Measurements from ENCODE around the gene ANAPC5.
A peak's percentile ranks its signal among the peaks of the same experiment; 100 is the strongest.

Gene ANAPC5

DNA sequence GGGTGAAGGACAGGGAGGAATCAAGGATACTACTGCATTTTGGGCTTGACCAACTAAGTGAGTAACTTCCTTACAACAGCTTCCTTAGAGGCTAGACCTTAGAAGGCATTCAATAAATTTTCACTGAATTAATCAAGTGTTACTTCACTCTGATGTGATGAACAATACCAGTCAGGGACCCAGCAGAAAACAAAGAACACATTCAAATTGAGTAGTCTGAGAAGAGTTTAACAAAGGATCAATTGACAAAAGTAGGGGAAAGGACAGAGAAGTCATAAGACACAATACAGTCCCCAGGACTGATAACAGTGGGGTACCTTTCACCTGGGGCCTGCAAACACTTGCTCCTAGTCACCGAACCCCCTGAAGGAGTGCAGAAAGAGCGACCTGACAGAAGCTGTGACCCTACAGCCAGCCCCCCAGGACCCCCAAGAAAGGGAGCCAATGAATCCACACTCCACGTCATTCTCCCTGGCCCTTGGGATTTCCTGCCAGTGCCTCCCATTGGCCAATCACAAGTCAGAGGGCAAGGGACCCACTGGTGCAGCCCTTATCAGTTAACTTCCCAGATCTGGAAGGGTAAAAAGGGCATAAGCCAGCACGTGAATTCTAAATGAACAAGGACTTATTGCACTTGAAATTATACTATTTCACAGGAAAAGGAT is 6.9 kb downstream of the ANAPC5 start:
- TF ChIP-seq, protein P1, sequence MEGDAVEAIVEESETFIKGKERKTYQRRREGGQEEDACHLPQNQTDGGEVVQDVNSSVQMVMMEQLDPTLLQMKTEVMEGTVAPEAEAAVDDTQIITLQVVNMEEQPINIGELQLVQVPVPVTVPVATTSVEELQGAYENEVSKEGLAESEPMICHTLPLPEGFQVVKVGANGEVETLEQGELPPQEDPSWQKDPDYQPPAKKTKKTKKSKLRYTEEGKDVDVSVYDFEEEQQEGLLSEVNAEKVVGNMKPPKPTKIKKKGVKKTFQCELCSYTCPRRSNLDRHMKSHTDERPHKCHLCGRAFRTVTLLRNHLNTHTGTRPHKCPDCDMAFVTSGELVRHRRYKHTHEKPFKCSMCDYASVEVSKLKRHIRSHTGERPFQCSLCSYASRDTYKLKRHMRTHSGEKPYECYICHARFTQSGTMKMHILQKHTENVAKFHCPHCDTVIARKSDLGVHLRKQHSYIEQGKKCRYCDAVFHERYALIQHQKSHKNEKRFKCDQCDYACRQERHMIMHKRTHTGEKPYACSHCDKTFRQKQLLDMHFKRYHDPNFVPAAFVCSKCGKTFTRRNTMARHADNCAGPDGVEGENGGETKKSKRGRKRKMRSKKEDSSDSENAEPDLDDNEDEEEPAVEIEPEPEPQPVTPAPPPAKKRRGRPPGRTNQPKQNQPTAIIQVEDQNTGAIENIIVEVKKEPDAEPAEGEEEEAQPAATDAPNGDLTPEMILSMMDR (IDR thresholded peaks at IDR 0.05) = no peak
- H3K27me3 ChIP-seq = no peaks in the 10 kb centered on the region
- no peak overlapping the region for H3K4me3 ChIP-seq (ENCODE audit: low read depth in 1 of 2, low read length in 1 of 2)
- H3K27ac ChIP-seq = no peak overlapping the region
- no peaks in the 10 kb centered on the region for H3K4me1 ChIP-seq (ENCODE audit: control insufficient read depth in 1 of 2, insufficient read depth in 1 of 2, low read depth in 1 of 2, low read length in 1 of 2)
- no peaks in the 10 kb centered on the region for H3K9me3 ChIP-seq
- peaks cover 45% of the 10 kb centered on the region for H3K36me3 ChIP-seq

DNA sequence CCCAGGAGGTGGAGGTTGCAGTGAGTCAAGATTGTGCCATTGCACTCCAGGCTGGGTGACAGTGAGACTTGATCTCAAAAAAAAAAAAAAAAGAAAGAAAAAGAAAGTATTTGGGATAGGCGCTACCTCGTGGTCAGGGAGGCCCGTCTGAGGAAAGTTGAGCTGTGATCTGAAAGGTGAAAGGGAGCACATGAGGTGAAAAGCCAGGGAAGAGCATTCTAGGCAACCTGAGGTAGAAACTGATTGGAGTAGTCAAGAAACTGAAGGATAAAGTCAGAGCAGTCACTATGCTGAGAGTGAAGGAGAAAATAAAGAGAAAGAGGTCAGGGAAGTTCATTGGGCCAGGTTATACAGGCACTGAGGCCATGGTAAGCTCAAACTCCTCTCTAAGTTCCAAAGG is 7.7 kb downstream of the ANAPC5 start:
- Histone ChIP-seq H3K4me3 (ENCODE audit: low read depth in 1 of 2, low read length in 1 of 2) (no peak overlapping the region), H3K9me3 (no peaks in the 10 kb centered on the region), H3K27me3 (no peaks in the 10 kb centered on the region), H3K4me1 (ENCODE audit: control insufficient read depth in 1 of 2, insufficient read depth in 1 of 2, low read depth in 1 of 2, low read length in 1 of 2) (no peaks in the 10 kb centered on the region), H3K36me3 (peaks cover 45% of the 10 kb centered on the region), H3K27ac (no peak overlapping the region)
- TF ChIP-seq, protein P1 (IDR thresholded peaks at IDR 0.05) = no peak

DNA sequence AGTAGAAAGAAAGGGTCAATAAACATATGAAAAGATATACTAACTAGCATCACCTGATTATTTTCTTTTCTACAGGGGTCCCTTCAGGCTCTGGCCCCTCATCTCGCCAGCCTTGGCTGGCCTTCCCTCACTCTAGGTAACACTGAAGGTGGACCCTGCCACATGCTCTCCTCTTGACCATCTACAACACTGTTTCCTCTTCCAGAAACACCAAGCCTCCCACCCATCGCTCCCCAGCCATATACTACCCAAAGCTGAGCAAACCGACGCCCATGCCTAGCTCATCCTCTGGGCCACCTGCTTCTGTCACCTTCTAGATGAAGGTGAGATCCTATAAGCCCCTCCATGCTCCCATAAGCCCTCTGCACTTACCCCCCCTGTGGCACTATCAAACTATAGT is 14.8 kb downstream of the ANAPC5 start:
- H3K36me3 ChIP-seq = peaks cover 31% of the 10 kb centered on the region

DNA sequence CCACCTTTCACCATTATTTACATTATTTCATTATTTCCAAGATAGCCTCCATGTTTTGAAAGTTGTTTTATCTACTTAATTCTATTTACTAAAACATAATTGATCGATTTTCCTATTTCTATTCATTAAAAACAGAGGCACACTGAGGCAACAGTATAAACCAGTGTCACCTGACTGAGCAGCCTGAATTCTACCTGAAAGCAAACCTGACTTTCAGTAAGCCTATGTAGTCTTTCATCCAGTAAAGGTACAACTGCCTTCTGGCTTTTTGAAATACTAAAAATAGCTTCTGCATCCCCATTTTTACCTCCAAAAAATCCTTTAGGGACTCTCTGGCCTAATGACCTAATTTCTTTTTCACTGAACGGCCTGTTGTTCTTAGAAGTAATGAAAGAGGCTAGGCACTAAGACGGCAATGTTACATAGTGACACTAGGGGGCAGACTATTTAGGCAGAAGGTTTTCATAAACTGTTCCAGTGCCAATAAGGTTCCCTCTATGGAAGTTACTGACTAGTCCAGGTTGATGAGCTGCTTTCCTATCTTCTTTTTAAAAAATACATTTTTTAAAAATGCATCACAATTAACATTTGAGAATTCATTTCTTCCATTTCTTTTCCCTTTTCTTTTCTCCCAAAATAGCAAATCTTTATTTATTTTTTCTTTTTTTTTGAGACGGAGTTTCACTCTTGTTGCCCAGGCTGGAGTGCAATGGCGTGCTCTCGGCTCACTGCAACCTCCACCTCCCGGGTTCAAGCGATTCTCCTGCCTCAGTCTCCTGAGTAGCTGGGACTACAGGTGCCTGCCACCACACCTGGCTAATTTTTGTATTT is 17.5 kb downstream of the ANAPC5 start:
- no peaks in the 10 kb centered on the region for H3K27me3 ChIP-seq
- no peaks in the 10 kb centered on the region for H3K9me3 ChIP-seq
- TF ChIP-seq, protein P1 (IDR thresholded peaks at IDR 0.05) = peak; percentile 87
- no peak overlapping the region for H3K4me3 ChIP-seq (ENCODE audit: low read depth in 1 of 2, low read length in 1 of 2)
- H3K4me1 ChIP-seq (ENCODE audit: control insufficient read depth in 1 of 2, insufficient read depth in 1 of 2, low read depth in 1 of 2, low read length in 1 of 2) = peaks cover 0 to 3% of the 10 kb centered on the region in 2 experiments
- peaks cover 43% of the 10 kb centered on the region for H3K36me3 ChIP-seq
- H3K27ac ChIP-seq = no peak overlapping the region

More for the DNA sequence above, 14.8 kb downstream of the ANAPC5 start:
- peaks cover 0 to 3% of the 10 kb centered on the region in 2 experiments for H3K4me1 ChIP-seq (ENCODE audit: control insufficient read depth in 1 of 2, insufficient read depth in 1 of 2, low read depth in 1 of 2, low read length in 1 of 2)
- TF ChIP-seq, protein P1 (IDR thresholded peaks at IDR 0.05) = no peak
- no peaks in the 10 kb centered on the region for H3K27me3 ChIP-seq
- no peak overlapping the region for H3K27ac ChIP-seq
- no peaks in the 10 kb centered on the region for H3K9me3 ChIP-seq
- H3K4me3 ChIP-seq (ENCODE audit: low read depth in 1 of 2, low read length in 1 of 2) = no peak overlapping the region

DNA sequence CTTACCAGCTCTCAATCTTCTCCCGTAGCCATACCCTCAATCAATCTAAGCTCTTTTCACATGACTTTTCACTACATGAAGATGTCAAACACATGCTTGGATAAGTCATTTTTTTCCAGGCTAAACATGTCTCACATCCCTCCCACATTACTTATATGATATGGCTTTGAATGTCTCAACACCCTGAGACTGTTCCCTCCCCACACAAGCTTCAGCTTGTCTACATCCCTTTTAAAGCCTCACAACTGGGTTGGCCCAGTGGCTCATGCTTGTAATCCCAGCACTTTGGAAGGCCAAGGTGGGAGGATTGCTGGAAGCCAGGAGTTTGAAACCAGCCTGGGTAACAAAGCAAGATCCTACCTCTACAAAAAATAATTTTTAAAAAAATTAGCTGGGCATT is 18.5 kb downstream of the ANAPC5 start:
- Histone ChIP-seq H3K9me3 (no peaks in the 10 kb centered on the region), H3K4me3 (ENCODE audit: low read depth in 1 of 2, low read length in 1 of 2) (no peak overlapping the region), H3K27ac (no peak overlapping the region), H3K4me1 (ENCODE audit: control insufficient read depth in 1 of 2, insufficient read depth in 1 of 2, low read depth in 1 of 2, low read length in 1 of 2) (peaks cover 0 to 3% of the 10 kb centered on the region in 2 experiments), H3K36me3 (peaks cover 51% of the 10 kb centered on the region), H3K27me3 (no peaks in the 10 kb centered on the region)
- TF ChIP-seq, protein P1 (IDR thresholded peaks at IDR 0.05) = no peak

Data from neutrophil (primary cell).